H7 (cell line): ENCODE measurements around the gene RASA4. TPM values are rescaled to one million over a fixed set of nuclear protein-coding genes. Genes with fewer than 3 reads are reported as not detected.
"Not testable (repeated sequence)": the region's sequence is repeated elsewhere in the genome, so short reads cannot be mapped to it uniquely, and the experiment has no call there.

Experiments
- DNase-seq: peaks from one replicate; pipeline ENCODE4 v3.0.0; 2012
- H3K27me3 ChIP-seq: 2 replicates; pipeline ENCODE4 v1.6.0; 2011; ENCODE audit warnings: mild to moderate bottlenecking, low read length; ENCODE audit not compliant: control insufficient read depth, insufficient read depth
- H3K36me3 ChIP-seq: replicated peaks from 2 replicates; pipeline ENCODE4 v1.5.1; 2011; ENCODE audit warnings: low read length; ENCODE audit not compliant: control insufficient read depth, insufficient read depth
- H3K4me3 ChIP-seq: 2 replicates; pipeline ENCODE4 v1.5.1; 2011; ENCODE audit warnings: low read depth, mild to moderate bottlenecking, control low read depth, low read length, moderate library complexity; ENCODE audit not compliant: insufficient read depth
- total RNA-seq: library from RNA; depleted of rRNA; stranded (reverse); fragments of >200 nt; shearing (Covaris generic); gene quantifications from 2 replicates; pipeline ENCODE4 v1.2.3, GENCODE V29; 2014

The RASA4 gene
- total RNA-seq, 1 experiment from 2014 or later, result 9.3 TPM

DNA sequence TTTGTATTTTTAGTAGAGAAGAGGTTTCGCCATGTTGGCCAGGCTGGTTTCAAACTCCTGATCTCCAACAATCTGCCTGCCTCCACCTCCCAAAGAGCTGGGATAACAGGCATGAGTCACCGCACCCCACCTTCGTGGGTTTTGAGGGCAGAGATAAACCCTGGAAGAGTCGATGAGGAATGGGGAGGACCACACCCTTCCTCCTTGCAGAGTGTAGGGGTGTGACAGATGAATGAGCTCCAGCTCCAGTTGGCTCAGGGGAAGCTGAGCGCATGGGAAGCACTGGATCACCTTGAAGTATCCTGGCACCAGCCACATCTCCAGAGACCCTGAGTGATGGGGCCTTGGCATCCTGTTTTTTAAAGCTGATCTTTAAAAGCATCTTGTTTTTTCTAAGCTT, 33.1 kb downstream of the RASA4 start:
- not testable (repeated sequence) for H3K36me3 ChIP-seq, H3K4me3 ChIP-seq, H3K27me3 ChIP-seq, DNase-seq

DNA sequence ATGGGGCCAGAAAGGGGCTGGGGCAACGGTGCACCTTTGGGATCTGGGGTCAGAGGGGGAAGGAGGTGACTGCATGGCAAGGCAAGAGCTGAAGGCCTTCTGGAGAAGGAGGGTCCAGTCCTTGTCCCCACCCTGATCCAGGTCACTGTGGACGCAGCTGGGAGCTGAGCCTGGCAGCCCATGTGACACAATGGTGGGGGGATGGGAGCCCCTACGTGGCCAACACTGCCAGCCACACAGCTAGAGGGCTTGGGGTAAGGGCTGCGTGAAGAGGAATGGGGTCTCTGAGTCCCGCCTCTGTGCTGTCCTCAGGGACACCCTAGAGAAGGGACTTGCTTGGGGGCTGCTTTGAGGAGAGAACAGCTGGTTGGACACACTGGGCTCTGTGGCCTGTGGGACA, 34.8 kb downstream of the RASA4 start:
- not testable (repeated sequence) for H3K36me3 ChIP-seq, H3K27me3 ChIP-seq, DNase-seq, H3K4me3 ChIP-seq

DNA sequence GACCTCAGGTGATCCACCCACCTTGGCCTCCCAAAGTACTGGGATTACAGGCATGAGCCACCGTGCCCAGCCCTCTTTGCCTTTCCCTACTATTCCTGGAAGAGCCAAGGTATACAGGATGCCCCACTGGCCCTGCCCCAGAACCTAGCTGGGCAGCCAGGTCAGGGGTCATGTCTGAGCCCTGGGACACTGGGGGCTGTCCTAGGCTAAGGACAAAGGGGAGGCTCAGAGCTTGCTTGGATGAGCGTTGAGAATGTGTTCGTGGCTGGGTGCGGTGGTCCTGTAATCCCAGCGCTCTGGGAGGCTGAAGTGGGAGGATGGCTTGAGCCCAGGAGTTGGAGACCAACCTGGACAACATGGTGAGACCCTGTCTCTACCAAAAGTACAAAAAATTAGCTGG, 38.1 kb downstream of the RASA4 start:
- not testable (repeated sequence) for H3K36me3 ChIP-seq, H3K4me3 ChIP-seq, H3K27me3 ChIP-seq, DNase-seq

DNA sequence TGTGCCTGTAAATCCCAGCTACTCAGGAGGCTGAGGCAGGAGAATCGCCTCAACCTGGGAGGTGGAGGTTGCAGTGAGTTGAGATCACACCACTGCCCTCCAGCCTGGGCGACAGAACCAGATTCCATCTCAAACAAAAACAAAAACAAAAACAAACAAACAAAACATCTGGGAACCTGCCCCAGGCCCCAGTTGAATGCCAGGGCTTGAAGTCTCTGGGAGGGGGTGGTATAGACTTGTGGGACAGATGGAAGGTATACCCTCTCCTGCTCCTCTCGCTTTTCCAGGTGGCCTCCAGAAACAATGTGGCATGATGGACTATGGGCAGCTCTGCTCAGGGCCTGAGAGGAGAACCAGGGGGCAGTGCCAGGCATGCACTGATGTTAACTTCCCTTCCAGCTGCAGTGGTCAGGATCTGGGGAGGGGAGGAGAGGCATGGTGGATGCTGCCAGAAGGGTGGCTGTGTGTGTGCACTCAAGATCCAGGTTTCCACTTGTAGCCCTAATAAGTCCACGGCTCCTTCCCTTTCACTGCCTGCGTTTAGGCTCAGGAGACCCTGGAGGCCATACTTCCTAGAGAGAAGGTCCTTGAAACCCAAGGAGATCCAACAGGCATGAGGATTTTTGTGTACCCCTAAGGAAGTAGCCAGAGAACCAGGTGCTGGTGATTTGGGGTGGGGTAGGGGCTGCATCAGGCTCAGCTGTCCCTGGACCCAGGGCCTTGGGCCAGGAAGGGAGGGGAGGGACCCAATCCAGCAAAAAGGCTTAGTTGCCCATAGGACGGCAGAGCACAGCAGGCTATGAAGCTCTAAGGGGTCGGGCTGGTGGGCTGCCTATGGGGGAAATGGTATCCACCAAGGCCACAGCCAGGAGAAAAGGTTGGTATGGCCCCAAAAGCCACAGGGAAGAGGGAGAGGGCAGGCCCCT, 39.0 kb downstream of the RASA4 start:
- not testable (repeated sequence) for H3K36me3 ChIP-seq, H3K4me3 ChIP-seq, H3K27me3 ChIP-seq, DNase-seq

DNA sequence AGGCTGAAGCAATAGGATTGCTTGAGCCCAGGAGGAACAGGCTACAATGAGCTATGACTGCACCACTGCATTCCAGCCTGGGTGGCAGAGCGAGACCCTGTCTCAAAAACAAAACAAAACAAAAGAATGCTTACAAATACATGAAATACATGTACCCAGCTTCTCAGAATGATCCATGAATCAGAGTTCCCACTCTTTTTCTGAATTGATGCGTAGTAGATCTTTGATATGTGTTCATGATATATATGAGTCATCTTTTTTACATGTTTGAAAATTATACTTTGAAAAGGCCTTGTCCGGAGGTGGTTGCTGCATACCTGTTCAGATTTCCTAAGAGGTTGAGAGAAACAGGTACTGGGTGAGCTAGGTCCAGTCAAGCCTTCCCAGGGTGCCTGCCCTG, 40.2 kb downstream of the RASA4 start:
- not testable (repeated sequence) for H3K36me3 ChIP-seq, H3K4me3 ChIP-seq, H3K27me3 ChIP-seq, DNase-seq

DNA sequence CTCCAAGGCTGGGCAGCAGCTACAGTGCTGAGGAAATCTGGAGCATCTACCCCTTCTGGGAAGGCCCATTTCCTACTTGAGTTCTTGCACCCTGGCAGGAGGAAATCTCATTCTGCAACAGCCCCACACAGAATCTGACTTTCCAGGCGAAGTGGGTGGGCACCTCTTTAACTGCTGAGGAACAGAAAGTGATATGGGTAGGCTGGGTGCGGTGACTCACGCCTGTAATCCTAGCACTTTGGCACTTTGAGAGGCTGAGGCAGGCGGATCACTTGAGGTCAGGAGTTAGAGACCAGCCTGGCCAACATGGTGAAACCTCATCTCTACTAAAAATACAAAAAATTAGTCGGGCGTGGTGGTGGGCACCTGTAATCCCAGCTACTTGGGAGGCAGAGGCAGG, 41.9 kb downstream of the RASA4 start:
- not testable (repeated sequence) for H3K36me3 ChIP-seq, H3K27me3 ChIP-seq, DNase-seq, H3K4me3 ChIP-seq

DNA sequence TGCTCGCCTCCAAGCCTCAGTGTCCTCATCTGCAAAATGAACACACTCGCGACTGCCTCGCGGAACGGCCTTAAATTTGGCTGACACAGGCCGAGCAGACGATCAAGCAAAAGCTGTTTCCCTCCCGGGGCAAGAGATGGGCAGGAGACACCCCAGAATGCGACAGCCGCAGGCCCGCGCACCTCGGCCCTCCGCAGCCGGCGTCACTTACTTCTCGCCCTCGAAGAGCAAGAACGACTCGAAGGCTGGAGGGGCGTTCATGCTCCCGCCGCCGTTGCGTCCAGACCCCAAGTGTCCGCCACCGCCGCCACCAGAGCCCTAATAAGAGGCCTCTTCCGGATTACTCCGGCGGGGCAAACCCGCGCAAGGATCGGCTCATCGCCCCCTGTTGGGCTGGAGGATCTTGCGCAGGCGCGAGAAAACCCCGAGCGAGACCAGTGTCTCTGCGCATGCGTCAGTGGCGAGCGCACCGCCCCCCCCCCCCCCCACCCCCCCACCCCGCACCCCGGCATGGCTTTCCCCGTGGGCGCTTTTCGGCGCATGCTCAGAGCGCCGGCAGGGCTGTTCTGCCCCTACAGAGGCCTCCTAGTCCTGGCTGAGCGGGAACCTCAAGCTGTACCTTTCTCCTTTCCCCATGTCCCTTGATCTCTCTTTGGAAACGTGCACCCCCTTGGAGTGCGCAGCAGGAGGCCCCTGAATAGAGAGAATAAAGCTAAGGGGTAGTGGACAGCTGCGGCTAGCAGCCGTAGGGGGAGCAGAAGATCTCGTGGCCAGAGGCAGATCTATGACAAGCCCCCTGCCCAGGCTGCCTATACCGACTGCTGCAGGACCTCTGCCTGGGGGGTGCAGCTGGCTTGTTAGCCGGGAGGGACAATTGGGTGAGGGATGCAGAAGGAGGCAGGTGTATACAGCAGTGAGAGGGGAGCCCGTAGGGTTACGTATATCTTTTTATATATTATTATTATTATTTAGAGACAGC, 44.0 kb downstream of the RASA4 start, which contains the start of gene POLR2J3:
TSS of gene POLR2J3 (minus strand) at position 323 of the 979 bp plus-strand sequence. CDS start at position 261, 62 bp downstream.
- not testable (repeated sequence) for H3K27me3 ChIP-seq, DNase-seq, H3K36me3 ChIP-seq
- H3K4me3 ChIP-seq, result peak within 1 kb of the TSS; percentile 62

DNA sequence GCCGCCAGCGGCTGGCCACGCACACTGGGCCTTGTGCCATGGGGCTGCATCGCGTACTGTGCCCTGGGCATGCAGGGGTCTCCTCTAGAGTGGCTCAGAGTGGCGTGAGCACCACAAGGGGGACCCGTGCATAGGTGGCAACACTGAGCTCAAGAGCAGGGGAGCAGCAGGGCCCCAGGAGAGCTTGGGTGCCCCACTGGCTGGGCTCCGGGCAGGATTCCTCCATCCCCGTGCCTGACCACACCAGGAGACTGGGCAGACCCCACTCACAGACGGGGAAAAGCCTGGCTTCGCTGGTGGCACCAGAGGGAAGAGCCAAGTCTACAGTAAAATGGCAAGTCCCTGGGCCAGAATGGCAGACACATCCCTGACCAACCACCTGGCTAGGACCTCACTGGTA, 47.9 kb downstream of the RASA4 start:
- not testable (repeated sequence) for H3K27me3 ChIP-seq, DNase-seq

DNA sequence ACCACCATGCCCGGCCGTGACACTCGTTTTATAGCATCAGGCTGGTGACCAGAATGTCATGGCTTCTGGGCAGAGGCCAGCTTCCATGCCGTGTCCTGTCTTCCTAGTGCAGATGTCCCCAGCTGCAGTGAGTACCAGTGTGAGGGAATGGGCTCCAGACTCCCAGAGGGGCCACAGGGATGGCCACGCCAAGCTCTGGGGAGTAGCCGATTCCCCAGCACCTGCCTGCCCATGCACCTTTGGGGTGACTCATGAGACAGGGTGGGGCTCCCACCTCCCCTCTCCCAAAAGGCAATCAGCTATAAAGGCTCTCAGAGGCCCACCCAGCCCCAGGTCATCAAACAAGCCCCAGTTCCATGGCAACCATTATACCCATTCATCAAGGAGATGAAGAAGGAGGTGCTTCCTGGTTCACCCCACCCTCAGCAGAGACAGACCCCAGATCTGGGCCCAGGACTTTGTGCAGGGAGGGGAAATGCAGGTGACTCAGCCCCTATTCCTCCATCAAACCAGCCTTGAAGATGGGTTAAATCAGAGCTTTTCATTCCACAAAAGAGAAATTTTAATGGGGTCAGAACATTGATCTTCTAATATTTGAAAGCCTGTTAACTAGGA, 65.6 kb downstream of the RASA4 start, which contains the start of gene SPDYE2:
TSS of gene SPDYE2 (plus strand) at position 419 of the 615 bp plus-strand sequence. CDS start 2,030 bp downstream, outside the sequence.
- not testable (repeated sequence) for H3K36me3 ChIP-seq, H3K27me3 ChIP-seq, DNase-seq, H3K4me3 ChIP-seq

More for the DNA sequence above, 47.9 kb downstream of the RASA4 start:
- not testable (repeated sequence) for H3K36me3 ChIP-seq, H3K4me3 ChIP-seq

DNA sequence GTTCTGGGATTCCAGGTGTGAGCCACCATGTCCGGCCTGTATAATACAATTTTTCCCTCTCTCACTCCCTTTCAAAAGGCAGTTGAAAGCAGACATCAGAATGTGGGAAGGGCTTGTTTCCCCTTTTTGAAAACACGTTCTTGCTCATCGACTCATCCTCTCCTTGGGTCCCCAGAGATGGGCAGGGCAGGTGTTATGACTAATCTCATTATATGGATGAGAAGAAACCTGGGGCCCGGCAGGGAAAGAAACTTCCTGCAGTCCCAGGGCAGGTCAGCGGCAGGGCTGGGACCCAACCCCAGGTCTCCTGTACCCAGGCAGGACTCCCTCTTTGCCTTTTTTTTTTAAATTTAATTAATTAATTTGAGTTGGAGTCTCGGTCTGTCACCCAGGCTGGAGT, 70.2 kb downstream of the RASA4 start:
- not testable (repeated sequence) for H3K27me3 ChIP-seq, H3K36me3 ChIP-seq, H3K4me3 ChIP-seq, DNase-seq

DNA sequence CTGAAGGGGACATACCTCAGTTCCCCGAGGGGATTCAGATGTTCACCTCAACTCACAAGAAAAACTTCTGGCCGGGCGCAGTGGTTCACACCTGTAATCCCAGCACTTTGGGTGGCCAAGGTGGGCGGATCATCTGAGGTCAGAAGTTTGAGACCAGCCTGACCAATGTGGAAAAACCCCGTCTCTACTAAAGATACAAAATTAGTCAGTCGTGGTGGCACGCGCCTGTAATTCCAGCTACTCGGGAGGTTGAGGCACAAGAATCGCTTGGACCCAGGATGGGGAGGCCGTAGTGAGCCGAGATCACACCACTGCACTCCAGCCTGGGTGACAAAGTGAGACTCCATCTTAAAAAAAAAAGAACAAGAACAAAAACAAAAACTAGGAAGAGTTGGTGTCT, 71.3 kb downstream of the RASA4 start:
- H3K4me3 ChIP-seq, H3K27me3 ChIP-seq, H3K36me3 ChIP-seq, DNase-seq: not testable (repeated sequence)

DNA sequence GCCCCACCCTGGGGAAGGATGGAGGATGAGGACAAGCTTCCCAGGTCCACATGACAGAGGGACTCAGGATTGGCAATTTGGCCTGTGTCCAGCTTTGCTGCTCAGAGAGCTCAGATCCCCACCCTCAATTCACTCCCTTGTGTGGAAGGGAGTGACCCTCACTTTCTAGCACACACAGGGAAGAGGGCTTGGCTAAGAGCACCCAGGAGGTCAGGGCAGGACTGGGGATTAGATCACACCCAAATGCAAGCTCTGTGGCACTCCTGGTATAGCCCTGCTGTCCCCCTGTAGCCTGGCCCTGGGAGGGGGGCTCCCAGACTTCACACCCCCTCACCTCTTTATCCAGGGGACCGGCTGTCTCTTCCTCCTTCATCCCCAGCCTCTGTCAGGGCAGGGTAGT, 72.2 kb downstream of the RASA4 start:
- not testable (repeated sequence) for DNase-seq, H3K27me3 ChIP-seq, H3K36me3 ChIP-seq, H3K4me3 ChIP-seq

DNA sequence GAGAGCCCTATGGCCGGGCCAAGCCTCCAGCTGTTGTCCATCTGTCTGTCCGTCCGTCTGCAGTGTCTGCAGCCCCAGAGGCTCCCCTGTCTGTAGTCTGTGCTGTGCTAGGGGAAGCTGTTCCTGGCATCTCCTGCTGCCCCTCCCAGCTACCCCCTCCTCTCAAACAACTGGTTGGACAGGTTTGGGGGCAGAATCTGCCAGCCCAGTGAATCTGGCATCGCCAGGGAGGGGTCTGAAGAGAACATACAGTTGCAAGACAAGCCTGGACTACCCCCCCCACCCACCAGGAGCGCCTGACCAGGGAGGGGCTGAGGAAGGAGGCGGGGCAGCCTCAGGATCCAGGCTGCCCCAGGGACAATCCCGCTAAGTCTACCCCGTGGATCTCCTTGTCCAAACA, 73.0 kb downstream of the RASA4 start, which contains the start of gene UPK3BL2:
TSS of gene UPK3BL2 (minus strand) at position 101 of the 400 bp plus-strand sequence. CDS start at position 41, 60 bp downstream.
- not testable (repeated sequence) for H3K4me3 ChIP-seq, H3K27me3 ChIP-seq, H3K36me3 ChIP-seq, DNase-seq

DNA sequence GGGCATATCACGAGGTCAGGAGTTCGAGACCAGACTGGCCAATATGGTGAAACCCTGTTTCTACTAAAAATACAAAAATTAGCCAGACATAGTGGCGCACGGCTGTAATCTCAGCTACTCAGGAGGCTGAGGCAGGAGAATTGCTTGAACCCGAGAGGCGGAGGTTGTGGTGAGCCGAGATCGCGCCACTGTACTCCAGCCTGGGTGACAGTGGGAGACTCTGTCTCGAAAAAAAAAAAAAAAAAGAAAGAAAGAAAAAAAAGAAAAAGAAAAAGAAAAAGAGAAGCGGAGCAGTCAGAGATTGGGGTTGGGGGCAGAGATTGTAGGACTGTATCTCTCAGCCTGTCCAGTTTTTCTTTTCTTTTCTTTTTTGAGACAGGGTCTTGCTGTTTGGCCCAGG, 73.8 kb downstream of the RASA4 start:
- DNase-seq, H3K4me3 ChIP-seq, H3K36me3 ChIP-seq, H3K27me3 ChIP-seq: not testable (repeated sequence)
